Gastroesophageal sphincter (tissue), 3 donors: Measurements from ENCODE around the gene LIPC.

Experiments
- POLR2A ChIP-seq, 2 donors: fragments of 450-650 bp; IDR thresholded peaks; one replicate each; pipeline ENCODE4 v1.6.1; 2017; ENCODE audit warnings: antibody characterized with exemption in 2 of 2, mild to moderate bottlenecking in 2 of 2, moderate library complexity in 1 of 2
- POLR2AphosphoS5 ChIP-seq: sonication (generic); formaldehyde crosslinking; IDR thresholded peaks from one replicate; pipeline ENCODE4 v1.6.1; 2017; ENCODE audit warnings: antibody characterized with exemption
- TF ChIP-seq, protein P1 (sequence below), 4 experiments: fragments of 200-600 bp in 2 of 4; fragments of 450-650 bp in 2 of 4; sonication (generic) in 1 of 4; IDR thresholded peaks; one replicate each; pipeline ENCODE4 v1.5.1; 2017 to 2019; ENCODE audit warnings: antibody characterized with exemption in 4 of 4, mild to moderate bottlenecking in 2 of 4, moderate library complexity in 2 of 4

DNA sequence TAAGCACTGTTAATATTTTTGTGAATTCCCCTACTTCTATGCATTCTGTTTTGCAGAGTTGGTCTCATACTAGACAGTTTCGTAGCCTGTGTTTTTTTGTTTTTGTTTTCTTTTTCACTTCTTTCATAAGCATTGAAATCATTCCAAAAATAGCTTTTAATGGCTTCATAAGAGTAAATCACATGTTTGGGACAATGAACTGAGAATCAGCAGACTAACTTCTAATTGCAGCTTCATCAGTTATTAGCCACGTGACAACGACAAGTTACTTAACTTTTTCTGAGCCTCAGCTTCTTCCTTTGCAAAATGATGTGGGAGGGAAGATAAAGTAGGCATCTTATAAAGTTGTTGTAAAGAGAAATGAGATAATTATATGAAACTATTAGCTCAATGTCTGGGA, 124.8 kb downstream of the LIPC start:
- TF ChIP-seq, protein P1, sequence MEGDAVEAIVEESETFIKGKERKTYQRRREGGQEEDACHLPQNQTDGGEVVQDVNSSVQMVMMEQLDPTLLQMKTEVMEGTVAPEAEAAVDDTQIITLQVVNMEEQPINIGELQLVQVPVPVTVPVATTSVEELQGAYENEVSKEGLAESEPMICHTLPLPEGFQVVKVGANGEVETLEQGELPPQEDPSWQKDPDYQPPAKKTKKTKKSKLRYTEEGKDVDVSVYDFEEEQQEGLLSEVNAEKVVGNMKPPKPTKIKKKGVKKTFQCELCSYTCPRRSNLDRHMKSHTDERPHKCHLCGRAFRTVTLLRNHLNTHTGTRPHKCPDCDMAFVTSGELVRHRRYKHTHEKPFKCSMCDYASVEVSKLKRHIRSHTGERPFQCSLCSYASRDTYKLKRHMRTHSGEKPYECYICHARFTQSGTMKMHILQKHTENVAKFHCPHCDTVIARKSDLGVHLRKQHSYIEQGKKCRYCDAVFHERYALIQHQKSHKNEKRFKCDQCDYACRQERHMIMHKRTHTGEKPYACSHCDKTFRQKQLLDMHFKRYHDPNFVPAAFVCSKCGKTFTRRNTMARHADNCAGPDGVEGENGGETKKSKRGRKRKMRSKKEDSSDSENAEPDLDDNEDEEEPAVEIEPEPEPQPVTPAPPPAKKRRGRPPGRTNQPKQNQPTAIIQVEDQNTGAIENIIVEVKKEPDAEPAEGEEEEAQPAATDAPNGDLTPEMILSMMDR (IDR thresholded peaks at IDR 0.05), result no peak
- TF ChIP-seq POLR2A (IDR thresholded peaks at IDR 0.05) (no peak), POLR2AphosphoS5 (no peak)
